HCT116 (cell line): Measurements from ENCODE around the gene EIF2B2. TPM values are rescaled to one million over a fixed set of nuclear protein-coding genes. Genes with fewer than 3 reads are reported as not detected.

Experiments
- ATAC-seq: fragments of 200-7000 bp; cut with Tn5 transposase; 2 replicates; pipeline ENCODE4 v1.9.1; 2020; ENCODE audit warnings: mild to moderate bottlenecking, moderate library complexity
- BruUV-seq: library from RNA; stranded (reverse); fragments of 400-500 nt; replicated peaks from 2 replicates; lab custom pipeline; 2021; lab: Mats Ljungman, UMichigan
- CTCF ChIA-PET: fragments of 300-600 bp; sonication (Branson Sonifier 250); formaldehyde crosslinking; loops from one replicate; lab custom pipeline; 2021; ENCODE audit warnings: antibody characterized with exemption; lab: Charles Lee
- POLR2A ChIA-PET: fragments of 300-600, 350-600 bp; sonication (Branson Sonifier 250); formaldehyde crosslinking; loops from one replicate; lab custom pipeline; 2021; ENCODE audit warnings: antibody characterized with exemption; lab: Charles Lee
- RAD21 ChIA-PET, 2 experiments: fragments of 300-600 bp; sonication (Branson Sonifier 250); formaldehyde crosslinking; loops; one replicate each; lab custom pipeline; 2023; ENCODE audit warnings: low total read pairs in 2 of 2; ENCODE audit not compliant: uncharacterized antibody in 2 of 2, unreplicated experiment in 2 of 2, low non-redundant PET in 1 of 2; lab: Charles Lee
- DNase-seq: peaks from one replicate; pipeline ENCODE4 v3.0.0-alpha.2; 2010; ENCODE audit warnings: low read depth, low spot score
- H2AFZ ChIP-seq: fragments of 200-600 bp; shearing (Covaris generic), sonication (generic); 2 replicates; pipeline ENCODE4 v1.6.1; 2017; ENCODE audit warnings: low read depth, mixed run types, mixed read lengths, antibody characterized with exemption, low read length; ENCODE audit not compliant: poor library complexity, severe bottlenecking
- H3K27ac ChIP-seq: 2 replicates; pipeline ENCODE4 v1.5.1; 2012; ENCODE audit warnings: low read depth, low read length
- H3K27me3 ChIP-seq: fragments of 200-600 bp; sonication (generic); 2 replicates; pipeline ENCODE4 v1.6.1; 2016; ENCODE audit warnings: mixed run types, low read length, mixed read lengths; ENCODE audit not compliant: insufficient read depth
- H3K36me3 ChIP-seq, 2 experiments: fragments of 200-500 bp in 1 of 2; fragments of 200-600 bp in 1 of 2; sonication (Bioruptor generic) in 1 of 2; sonication (generic) in 1 of 2; 2 replicates each; pipeline versions ENCODE4 v1.5.1 to v1.6.1; 2014 to 2016; ENCODE audit warnings: low read length in 2 of 2, inconsistent platforms in 1 of 2, mixed read lengths in 1 of 2, mixed run types in 1 of 2; ENCODE audit not compliant: insufficient read depth in 2 of 2, control insufficient read depth in 1 of 2
- H3K4me1 ChIP-seq, 2 experiments: fragments of 200-600 bp in 1 of 2; sonication (generic) in 1 of 2; 2 replicates each; pipeline versions ENCODE4 v1.5.1 to v1.6.1; 2012 to 2017; ENCODE audit warnings: low read length in 2 of 2, inconsistent platforms in 1 of 2, mild to moderate bottlenecking in 1 of 2, mixed read lengths in 1 of 2, mixed run types in 1 of 2, moderate library complexity in 1 of 2; ENCODE audit not compliant: insufficient read depth in 2 of 2, control insufficient read depth in 1 of 2
- H3K4me2 ChIP-seq: fragments of 200-600 bp; sonication (generic); 2 replicates; pipeline ENCODE4 v1.6.1; 2017; ENCODE audit warnings: mixed run types, low read length, mixed read lengths
- H3K4me3 ChIP-seq, 2 experiments: fragments of 200-600 bp in 1 of 2; sonication (generic) in 1 of 2; replicated peaks in 1 of 2; 2 replicates each; pipeline ENCODE4 v1.5.1; 2011 to 2016; ENCODE audit warnings: low read length in 2 of 2, control low read depth in 1 of 2, low read depth in 1 of 2, mild to moderate bottlenecking in 1 of 2, mixed read lengths in 1 of 2, mixed run types in 1 of 2
- H3K79me2 ChIP-seq: fragments of 200-600 bp; sonication (generic); 2 replicates; pipeline ENCODE4 v1.6.1; 2017; ENCODE audit warnings: mild to moderate bottlenecking, mixed run types, low read length, moderate library complexity, mixed read lengths; ENCODE audit not compliant: insufficient read depth
- H3K9ac ChIP-seq: fragments of 200-600 bp; sonication (generic); 2 replicates; pipeline ENCODE4 v1.6.1; 2016; ENCODE audit warnings: low read length, mixed read lengths
- H3K9me2 ChIP-seq: fragments of 200-600 bp; sonication (generic), shearing (Covaris generic); 2 replicates; pipeline ENCODE4 v1.6.1; 2017; ENCODE audit warnings: mixed run types, mild to moderate bottlenecking, moderate library complexity; ENCODE audit not compliant: insufficient read depth
- H3K9me3 ChIP-seq, 2 experiments: fragments of 200-500 bp in 1 of 2; fragments of 200-600 bp in 1 of 2; sonication (Bioruptor generic) in 1 of 2; sonication (generic) in 1 of 2; 2 replicates each; pipeline ENCODE4 v1.6.1; 2014 to 2017; ENCODE audit warnings: low read length in 2 of 2, mixed read lengths in 2 of 2, inconsistent platforms in 1 of 2, low read depth in 1 of 2, mild to moderate bottlenecking in 1 of 2, mixed run types in 1 of 2, moderate library complexity in 1 of 2; ENCODE audit not compliant: control insufficient read depth in 1 of 2, insufficient read depth in 1 of 2
- H4K20me1 ChIP-seq: fragments of 200-600 bp; sonication (generic), shearing (Covaris generic); 2 replicates; pipeline ENCODE4 v1.6.1; 2017; ENCODE audit warnings: mixed run types, mild to moderate bottlenecking, moderate library complexity; ENCODE audit not compliant: insufficient read depth
- CBX3 ChIP-seq: IDR thresholded peaks from 2 replicates; pipeline ENCODE4 v1.6.1; 2012; ENCODE audit warnings: low read depth
- CEBPB ChIP-seq: IDR thresholded peaks from 2 replicates; pipeline ENCODE4 v1.6.1; 2012; ENCODE audit warnings: low read depth
- EGR1 ChIP-seq: IDR thresholded peaks from 2 replicates; pipeline ENCODE4 v1.6.1; 2012; ENCODE audit warnings: low read depth
- ELF1 ChIP-seq: IDR thresholded peaks from 2 replicates; pipeline ENCODE4 v1.6.1; 2012; ENCODE audit warnings: low read depth, borderline replicate concordance
- EZH2phosphoT487 ChIP-seq: fragments of 200-600 bp; IDR thresholded peaks from 2 replicates; pipeline ENCODE4 v1.6.1; 2018; ENCODE audit warnings: antibody characterized with exemption, borderline replicate concordance
- FOSL1 ChIP-seq: IDR thresholded peaks from 2 replicates; pipeline ENCODE4 v1.6.1; 2012; ENCODE audit warnings: low read depth
- JUND ChIP-seq: IDR thresholded peaks from 2 replicates; pipeline ENCODE4 v1.6.1; 2012
- POLR2AphosphoS5 ChIP-seq: IDR thresholded peaks from 2 replicates; pipeline ENCODE4 v1.6.1; 2011; ENCODE audit warnings: mild to moderate bottlenecking, low read depth, low read length, moderate library complexity
- RAD21 ChIP-seq: IDR thresholded peaks from 2 replicates; pipeline ENCODE4 v1.6.1; 2012; ENCODE audit warnings: low read depth, mild to moderate bottlenecking
- SIN3A ChIP-seq: IDR thresholded peaks from 2 replicates; pipeline ENCODE4 v1.6.1; 2012; ENCODE audit warnings: low read depth
- SP1 ChIP-seq: IDR thresholded peaks from 2 replicates; pipeline ENCODE4 v1.6.1; 2012; ENCODE audit warnings: low read depth
- SRF ChIP-seq: IDR thresholded peaks from 2 replicates; pipeline ENCODE4 v1.6.1; 2012; ENCODE audit warnings: low read depth
- YY1 ChIP-seq: IDR thresholded peaks from 2 replicates; pipeline ENCODE4 v1.6.1; 2011; ENCODE audit warnings: low read length, low read depth, moderate library complexity, mild to moderate bottlenecking; ENCODE audit not compliant: insufficient replicate concordance; ENCODE audit errors: extremely low read depth
- ZFX ChIP-seq: fragments of 450-650 bp; IDR thresholded peaks from 2 replicates; pipeline ENCODE4 v1.6.1; 2017
- ZNF274 ChIP-seq: fragments of 200-500 bp; sonication (Bioruptor generic); IDR thresholded peaks from 2 replicates; pipeline ENCODE4 v1.6.1; 2014; ENCODE audit warnings: mild to moderate bottlenecking, low read depth, low read length, inconsistent platforms
- intact Hi-C: fragments of 100-400 bp; cut with micrococcal nuclease; formaldehyde crosslinking; loops from 2 replicates; pipeline ENCODE4 v1.10.0; 2022
- total RNA-seq: library from RNA; stranded (reverse); gene quantifications from one replicate; pipeline ENCODE4 v1.2.1, GENCODE V29; 2021; ENCODE audit not compliant: unreplicated experiment
- TF ChIP-seq, protein P1 (sequence below): IDR thresholded peaks from 2 replicates; pipeline ENCODE4 v1.6.1; 2012
- TF ChIP-seq, protein P2 (sequence below): IDR thresholded peaks from 2 replicates; pipeline ENCODE4 v1.6.1; 2012; ENCODE audit warnings: low read depth
- TF ChIP-seq, protein P3 (sequence below): IDR thresholded peaks from 2 replicates; pipeline ENCODE4 v1.6.1; 2012

EIF2B2 gene
- total RNA-seq, 1 experiment from 2014 or later: 54.8 TPM

DNA sequence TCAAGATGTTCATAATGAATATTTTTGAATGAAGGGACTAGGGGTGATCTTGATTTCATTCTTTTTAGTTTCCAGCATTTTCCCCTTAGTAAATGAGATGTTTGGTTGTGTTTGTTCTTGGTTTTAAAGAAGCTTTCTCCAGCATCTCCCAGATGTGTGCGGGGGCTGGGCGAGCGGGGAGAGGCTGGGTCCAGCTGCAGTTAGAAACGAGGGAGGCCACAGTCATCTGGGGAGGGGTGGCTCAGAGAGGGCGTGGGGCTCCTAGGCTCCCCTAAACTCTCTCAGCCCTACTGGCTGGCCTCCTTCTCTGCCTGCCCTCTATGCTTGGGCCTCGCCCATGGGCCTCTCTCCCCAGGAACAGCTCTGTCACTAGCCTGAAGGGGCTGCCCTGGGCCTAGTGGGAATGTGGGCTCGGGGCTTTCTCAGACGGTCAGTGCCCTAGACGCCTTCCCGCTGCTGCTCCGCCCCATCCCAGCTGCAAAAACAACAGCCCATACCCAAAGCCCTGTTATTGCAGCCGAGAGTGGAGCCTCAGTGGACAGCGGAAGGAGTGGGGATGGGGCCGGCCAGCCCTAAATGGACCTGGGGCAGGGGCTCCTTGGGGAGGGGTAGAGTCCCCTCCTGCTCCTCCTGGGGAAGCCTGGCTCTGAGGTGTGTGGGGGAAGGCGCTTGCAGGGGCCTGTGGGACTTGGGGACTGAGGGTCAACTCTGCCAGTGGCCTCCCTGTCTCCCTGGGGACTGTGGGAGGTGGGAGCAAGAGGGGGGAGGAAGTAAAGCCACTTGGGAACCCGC lies 18.3 kb upstream of the EIF2B2 start:
- no TSS peak for BruUV-seq
- Histone ChIP-seq H3K27me3 (no peaks in the 10 kb centered on the region), H3K9me3 (no peaks in the 10 kb centered on the region), H3K9me2 (no peaks in the 10 kb centered on the region), H3K9ac (no peak overlapping the region), H3K27ac (no peak overlapping the region), H3K4me2 (no peak overlapping the region), H3K36me3 (no peaks in the 10 kb centered on the region), H2AFZ (no peak overlapping the region), H4K20me1 (no peaks in the 10 kb centered on the region), H3K79me2 (no peaks in the 10 kb centered on the region), H3K4me1 (peaks cover 2 to 15% of the 10 kb centered on the region in 2 experiments; a peak in 2 of 4 replicates), H3K4me3 (no peak overlapping the region)
- DNase-seq: no peak
- ChIA-PET RAD21 (no interaction called here), CTCF (no interaction called here), POLR2A (no interaction called here)
- no peak for TF ChIP-seq ZFX
- no peak for TF ChIP-seq ZNF274
- TF ChIP-seq, protein P1, sequence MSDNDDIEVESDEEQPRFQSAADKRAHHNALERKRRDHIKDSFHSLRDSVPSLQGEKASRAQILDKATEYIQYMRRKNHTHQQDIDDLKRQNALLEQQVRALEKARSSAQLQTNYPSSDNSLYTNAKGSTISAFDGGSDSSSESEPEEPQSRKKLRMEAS: no peak
- no peak for TF ChIP-seq SRF
- no peak for TF ChIP-seq ELF1
- ATAC-seq: no peak
- intact Hi-C loops: no loop called here

DNA sequence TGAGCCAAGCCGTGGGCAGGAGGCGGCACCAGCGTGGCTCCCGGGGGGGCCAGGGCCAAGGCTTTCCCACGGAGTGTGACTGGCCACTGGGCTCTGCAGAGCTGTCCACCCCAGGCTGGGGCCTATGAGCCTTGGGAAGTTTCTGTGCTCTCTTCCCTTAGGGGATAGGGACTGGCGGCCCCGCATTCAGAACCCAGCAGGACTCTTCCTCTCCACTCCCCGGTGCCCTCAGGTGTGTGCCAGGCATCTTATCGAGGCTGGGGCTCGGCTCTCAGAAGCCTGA lies 17.8 kb upstream of the EIF2B2 start:
- RAD21 ChIA-PET: no interaction called here
- CTCF ChIA-PET: no interaction called here
- H3K9me3 ChIP-seq: no peaks in the 10 kb centered on the region
- H3K4me3 ChIP-seq: no peak overlapping the region
- DNase-seq (no peak), ATAC-seq (no peak)
- peaks cover 2 to 15% of the 10 kb centered on the region in 2 experiments; a peak in 2 of 4 replicates for H3K4me1 ChIP-seq
- no peaks in the 10 kb centered on the region for H3K36me3 ChIP-seq
- H3K9me2 ChIP-seq: no peaks in the 10 kb centered on the region
- no peak overlapping the region for H3K4me2 ChIP-seq
- no peak overlapping the region for H3K9ac ChIP-seq
- no peaks in the 10 kb centered on the region for H3K27me3 ChIP-seq
- POLR2A ChIA-PET: no interaction called here
- no TSS peak for BruUV-seq
- H3K27ac ChIP-seq: no peak overlapping the region
- no peak overlapping the region for H2AFZ ChIP-seq
- H3K79me2 ChIP-seq: no peaks in the 10 kb centered on the region
- no peak for TF ChIP-seq SRF
- TF ChIP-seq RAD21: no peak
- TF ChIP-seq, protein P2, sequence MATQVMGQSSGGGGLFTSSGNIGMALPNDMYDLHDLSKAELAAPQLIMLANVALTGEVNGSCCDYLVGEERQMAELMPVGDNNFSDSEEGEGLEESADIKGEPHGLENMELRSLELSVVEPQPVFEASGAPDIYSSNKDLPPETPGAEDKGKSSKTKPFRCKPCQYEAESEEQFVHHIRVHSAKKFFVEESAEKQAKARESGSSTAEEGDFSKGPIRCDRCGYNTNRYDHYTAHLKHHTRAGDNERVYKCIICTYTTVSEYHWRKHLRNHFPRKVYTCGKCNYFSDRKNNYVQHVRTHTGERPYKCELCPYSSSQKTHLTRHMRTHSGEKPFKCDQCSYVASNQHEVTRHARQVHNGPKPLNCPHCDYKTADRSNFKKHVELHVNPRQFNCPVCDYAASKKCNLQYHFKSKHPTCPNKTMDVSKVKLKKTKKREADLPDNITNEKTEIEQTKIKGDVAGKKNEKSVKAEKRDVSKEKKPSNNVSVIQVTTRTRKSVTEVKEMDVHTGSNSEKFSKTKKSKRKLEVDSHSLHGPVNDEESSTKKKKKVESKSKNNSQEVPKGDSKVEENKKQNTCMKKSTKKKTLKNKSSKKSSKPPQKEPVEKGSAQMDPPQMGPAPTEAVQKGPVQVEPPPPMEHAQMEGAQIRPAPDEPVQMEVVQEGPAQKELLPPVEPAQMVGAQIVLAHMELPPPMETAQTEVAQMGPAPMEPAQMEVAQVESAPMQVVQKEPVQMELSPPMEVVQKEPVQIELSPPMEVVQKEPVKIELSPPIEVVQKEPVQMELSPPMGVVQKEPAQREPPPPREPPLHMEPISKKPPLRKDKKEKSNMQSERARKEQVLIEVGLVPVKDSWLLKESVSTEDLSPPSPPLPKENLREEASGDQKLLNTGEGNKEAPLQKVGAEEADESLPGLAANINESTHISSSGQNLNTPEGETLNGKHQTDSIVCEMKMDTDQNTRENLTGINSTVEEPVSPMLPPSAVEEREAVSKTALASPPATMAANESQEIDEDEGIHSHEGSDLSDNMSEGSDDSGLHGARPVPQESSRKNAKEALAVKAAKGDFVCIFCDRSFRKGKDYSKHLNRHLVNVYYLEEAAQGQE: no peak
- TF ChIP-seq EGR1: no peak
- no peak for TF ChIP-seq SIN3A
- TF ChIP-seq, protein P1: no peak
- TF ChIP-seq, protein P3, sequence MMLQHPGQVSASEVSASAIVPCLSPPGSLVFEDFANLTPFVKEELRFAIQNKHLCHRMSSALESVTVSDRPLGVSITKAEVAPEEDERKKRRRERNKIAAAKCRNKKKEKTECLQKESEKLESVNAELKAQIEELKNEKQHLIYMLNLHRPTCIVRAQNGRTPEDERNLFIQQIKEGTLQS: no peak
- no peak for TF ChIP-seq CBX3
- no peak for TF ChIP-seq EZH2phosphoT487
- no peak for TF ChIP-seq YY1
- TF ChIP-seq JUND: no peak
- TF ChIP-seq SP1: no peak
- no peak for TF ChIP-seq FOSL1
- no peak for TF ChIP-seq ZNF274
- no peak for TF ChIP-seq CEBPB
- TF ChIP-seq POLR2AphosphoS5: no peak
- TF ChIP-seq, all 23 proteins: peak for 0
- no peaks in the 10 kb centered on the region for H4K20me1 ChIP-seq
- intact Hi-C loops: no loop called here
